GM21381 (cell line): ENCODE measurements around the gene NCBP3.

ENCODE experiments used
- ATAC-seq: cut with Tn5 transposase; IDR thresholded peaks from one replicate; pipeline ENCODE4 v1.9.1; 2021; ENCODE audit warnings: mild to moderate bottlenecking, moderate library complexity; ENCODE audit not compliant: unreplicated experiment

The NCBP3 gene

GRCh38 chr17:3759597-3760216 lies 86.3 kb downstream of the NCBP3 start:
- no peak for ATAC-seq

GRCh38 chr17:3755335-3756030 lies 90.6 kb downstream of the NCBP3 start:
- ATAC-seq: no peak

DNA sequence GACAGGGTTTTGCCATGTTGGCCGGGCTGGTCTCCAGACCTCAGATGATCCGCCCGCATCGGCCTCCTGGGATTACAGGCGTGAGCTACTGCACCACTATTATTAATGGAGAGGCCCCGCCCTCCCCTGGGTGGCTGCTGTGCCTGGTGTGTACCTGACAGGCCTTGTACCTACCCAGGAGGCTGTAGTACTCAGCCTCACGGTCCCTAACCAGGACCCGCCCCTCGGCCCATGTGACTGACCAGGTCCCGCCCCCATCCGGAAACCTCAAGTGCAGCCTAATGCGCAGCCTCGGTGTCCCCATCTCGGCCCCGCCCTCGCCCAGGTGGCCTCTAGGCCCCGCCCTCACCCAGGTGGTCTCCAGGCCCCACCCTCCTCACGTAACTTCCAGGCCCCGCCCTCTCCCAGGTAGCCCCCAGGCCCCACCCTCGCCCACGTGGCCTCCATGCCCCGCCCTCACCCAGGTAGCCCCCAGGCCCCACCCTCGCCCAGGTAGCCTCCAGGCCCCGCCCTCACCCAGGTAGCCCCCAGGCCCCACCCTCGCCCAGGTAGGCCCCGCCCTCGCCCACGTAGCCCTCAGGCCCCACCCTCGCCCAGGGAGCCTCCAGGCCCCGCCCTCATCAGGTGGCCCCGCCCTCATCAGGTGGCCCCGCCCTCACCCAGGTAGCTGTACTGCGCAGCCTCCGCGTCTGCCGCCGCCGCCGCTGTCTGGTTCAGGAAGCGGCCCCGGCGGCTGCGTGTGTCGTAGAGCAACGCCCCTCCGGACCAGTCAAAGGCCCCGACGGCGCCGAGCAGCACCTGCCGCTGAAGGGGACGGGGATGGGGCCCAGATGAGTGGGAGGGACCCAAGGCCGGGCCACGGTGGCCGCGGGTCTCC lies 91.3 kb downstream of the NCBP3 start:
- ATAC-seq: peak; percentile 54

- ATAC-seq: no peak
Measured at GRCh38 chr17:3754066-3754457, 92.0 kb downstream of the NCBP3 start.

DNA sequence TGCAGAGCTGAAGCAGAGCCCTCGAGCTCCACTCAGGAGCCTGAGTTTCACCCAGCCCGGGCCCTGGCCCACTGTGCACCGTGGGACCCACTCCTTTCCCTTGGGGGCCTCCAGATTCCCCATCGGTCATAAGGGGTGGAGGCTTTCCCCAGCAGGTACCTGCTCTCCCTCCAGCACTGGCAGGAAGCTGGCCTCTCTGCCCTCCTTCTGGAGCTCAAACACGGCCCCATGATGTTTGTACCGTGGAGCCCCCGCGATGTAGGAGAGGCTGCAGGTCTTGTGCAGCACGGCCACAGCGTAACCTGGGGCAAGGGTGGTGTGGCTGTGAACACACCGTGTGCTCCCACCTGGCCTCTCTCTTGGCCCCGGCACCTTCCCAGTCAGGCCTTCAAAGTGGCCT lies 92.4 kb downstream of the NCBP3 start:
- no peak for ATAC-seq
